Subcutaneous abdominal adipose tissue (tissue), 5 donors: ENCODE results near the gene RHCE.
"Not testable (repeated sequence)": the region's sequence is repeated elsewhere in the genome, so short reads cannot be mapped to it uniquely, and the experiment has no call there.

Experiments used
- H3K27ac ChIP-seq: one replicate; pipeline ENCODE4 v1.7.0; 2013; ENCODE audit warnings: low read depth, mild to moderate bottlenecking, inconsistent platforms, low read length, moderate library complexity
- H3K27me3 ChIP-seq, 5 donors: one replicate each; pipeline ENCODE4 v1.7.0; 2013; ENCODE audit warnings: low read length in 5 of 5, inconsistent platforms in 1 of 5; ENCODE audit not compliant: control insufficient read depth in 5 of 5, insufficient read depth in 4 of 5
- H3K36me3 ChIP-seq, 5 donors: one replicate each; pipeline ENCODE4 v1.7.0; 2013; ENCODE audit warnings: low read length in 5 of 5; ENCODE audit not compliant: control insufficient read depth in 5 of 5, insufficient read depth in 5 of 5
- H3K4me1 ChIP-seq, 5 donors: one replicate each; pipeline ENCODE4 v1.7.0; 2013; ENCODE audit warnings: low read length in 5 of 5, mild to moderate bottlenecking in 3 of 5, moderate library complexity in 1 of 5; ENCODE audit not compliant: control insufficient read depth in 5 of 5, insufficient read depth in 5 of 5
- H3K4me3 ChIP-seq, 5 donors: one replicate each; pipeline ENCODE4 v1.7.0; 2013; ENCODE audit warnings: low read length in 5 of 5, low read depth in 1 of 5
- H3K9ac ChIP-seq, 5 donors: one replicate each; pipeline ENCODE4 v1.7.0; 2013; ENCODE audit warnings: low read length in 5 of 5, mild to moderate bottlenecking in 4 of 5, moderate library complexity in 3 of 5
- H3K9me3 ChIP-seq, 5 donors: one replicate each; pipeline ENCODE4 v1.7.0; 2013; ENCODE audit warnings: low read length in 5 of 5; ENCODE audit not compliant: control insufficient read depth in 5 of 5
- donor health status: healthy.
- donor health status: healthy.
- donor health status: healthy.
- donor health status: healthy.
- donor health status: healthy.

Gene RHCE

DNA sequence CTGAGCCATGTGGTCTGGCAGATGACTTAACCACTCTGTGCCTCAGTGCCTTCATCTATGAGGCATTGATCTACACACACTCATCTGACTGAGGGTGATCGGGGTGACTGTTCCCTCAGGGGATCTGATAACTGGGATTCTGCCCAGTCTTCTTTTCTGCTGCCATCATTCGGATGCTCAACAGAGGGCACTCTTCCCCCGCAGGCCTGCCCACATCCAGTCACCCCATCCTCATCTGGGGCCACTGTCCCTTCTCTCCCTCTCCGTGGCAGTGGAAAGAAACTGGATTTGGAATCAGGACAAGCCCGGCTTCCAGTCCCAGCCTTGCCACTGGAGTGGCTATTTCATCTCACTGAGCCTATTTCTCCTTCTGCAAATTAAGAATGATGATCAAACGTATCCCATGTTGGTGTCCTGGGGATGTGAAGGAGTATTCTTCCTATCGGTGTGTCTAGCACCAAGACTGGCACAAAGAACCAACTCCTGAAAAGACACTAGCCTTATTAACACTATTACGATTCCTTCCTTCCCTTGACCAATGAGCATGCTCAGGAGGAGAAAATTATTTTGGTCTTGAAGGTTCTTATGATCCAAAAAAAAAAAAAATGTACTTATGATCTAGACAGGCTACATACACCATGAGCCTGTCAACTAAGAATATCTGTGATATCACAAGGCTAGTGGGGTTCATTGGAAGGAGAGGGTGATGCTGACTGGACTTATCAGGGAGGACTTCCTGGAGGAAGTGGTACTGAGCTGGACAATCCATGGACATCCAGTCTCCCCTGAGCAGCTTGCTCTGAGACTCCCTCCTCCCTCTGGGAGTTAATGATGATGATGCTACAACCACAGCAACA, 17.4 kb downstream of the RHCE start:
- not testable (repeated sequence) for H3K9me3 ChIP-seq, H3K27ac ChIP-seq, H3K9ac ChIP-seq, H3K4me3 ChIP-seq, H3K4me1 ChIP-seq, H3K27me3 ChIP-seq, H3K36me3 ChIP-seq

DNA sequence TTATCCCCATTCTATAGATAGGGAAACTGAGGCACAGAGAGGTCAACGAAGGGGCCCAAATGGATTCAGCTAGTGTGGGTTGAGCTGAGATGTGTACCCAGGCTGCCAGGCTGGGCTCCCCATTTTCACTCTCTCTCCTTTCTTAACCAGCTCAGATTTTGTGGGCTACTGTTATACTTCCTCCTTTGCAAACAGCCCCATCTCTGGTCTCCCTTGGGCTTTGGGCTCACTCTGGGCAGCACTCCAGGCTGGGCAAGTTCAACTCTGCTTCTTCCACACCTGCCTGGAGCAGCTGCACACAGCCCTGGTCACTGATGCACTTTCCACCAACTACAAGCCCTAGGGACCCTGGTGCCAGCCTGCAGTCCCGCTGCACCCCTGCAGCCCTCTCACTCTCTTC, 22.5 kb downstream of the RHCE start:
- H3K4me1 ChIP-seq, H3K27me3 ChIP-seq: not testable (repeated sequence)

DNA sequence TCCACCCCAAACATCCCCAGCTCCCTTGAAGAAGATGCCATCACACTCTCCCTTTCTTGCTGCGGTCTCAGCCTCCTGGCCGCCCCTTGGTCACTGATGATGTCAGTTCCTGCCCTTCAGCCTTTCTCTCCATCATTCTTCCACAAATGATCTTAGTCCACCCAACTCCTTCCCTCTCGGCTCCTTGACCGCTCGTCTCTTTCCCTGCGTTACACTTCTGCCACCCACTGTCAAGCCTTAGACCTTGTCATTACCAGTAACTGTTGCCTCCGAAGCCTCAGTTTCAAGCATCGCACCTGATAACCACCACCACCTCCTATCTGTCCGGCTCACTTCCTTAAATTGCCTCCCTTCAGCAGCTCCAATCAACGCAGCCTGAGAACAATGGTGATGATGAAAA, 23.1 kb downstream of the RHCE start:
- not testable (repeated sequence) for H3K4me1 ChIP-seq, H3K27ac ChIP-seq, H3K27me3 ChIP-seq

More for the DNA sequence above, 22.5 kb downstream of the RHCE start:
- H3K9me3 ChIP-seq, H3K36me3 ChIP-seq, H3K9ac ChIP-seq, H3K4me3 ChIP-seq, H3K27ac ChIP-seq: not testable (repeated sequence)

DNA sequence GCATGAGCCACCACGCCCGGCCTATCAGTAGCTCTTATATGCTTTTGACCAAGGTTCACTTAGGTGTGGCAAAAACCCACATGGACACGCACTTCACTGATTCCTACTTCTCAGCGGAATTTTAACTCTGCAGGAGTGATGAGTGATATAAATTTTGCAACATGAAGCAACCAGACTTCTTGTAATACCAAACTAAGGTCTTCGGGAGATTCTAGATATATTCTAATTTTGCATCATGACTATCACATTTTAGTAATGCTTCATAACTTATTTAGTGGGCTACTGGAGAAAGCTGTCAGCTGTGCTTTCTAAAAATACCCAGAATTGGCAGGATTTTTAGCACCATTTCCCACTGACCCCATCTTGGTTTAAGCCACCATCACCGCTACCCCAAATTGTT, 27.8 kb downstream of the RHCE start:
- Histone ChIP-seq H3K4me1 (no peaks in the 10 kb centered on the region), H3K9me3 (no peaks in the 10 kb centered on the region), H3K4me3 (no peak overlapping the region), H3K9ac (no peak overlapping the region), H3K27me3 (no peaks in the 10 kb centered on the region), H3K27ac (no peak overlapping the region), H3K36me3 (no peaks in the 10 kb centered on the region)

More for the DNA sequence above, 23.1 kb downstream of the RHCE start:
- H3K4me3 ChIP-seq, H3K9me3 ChIP-seq, H3K36me3 ChIP-seq, H3K9ac ChIP-seq: not testable (repeated sequence)

DNA sequence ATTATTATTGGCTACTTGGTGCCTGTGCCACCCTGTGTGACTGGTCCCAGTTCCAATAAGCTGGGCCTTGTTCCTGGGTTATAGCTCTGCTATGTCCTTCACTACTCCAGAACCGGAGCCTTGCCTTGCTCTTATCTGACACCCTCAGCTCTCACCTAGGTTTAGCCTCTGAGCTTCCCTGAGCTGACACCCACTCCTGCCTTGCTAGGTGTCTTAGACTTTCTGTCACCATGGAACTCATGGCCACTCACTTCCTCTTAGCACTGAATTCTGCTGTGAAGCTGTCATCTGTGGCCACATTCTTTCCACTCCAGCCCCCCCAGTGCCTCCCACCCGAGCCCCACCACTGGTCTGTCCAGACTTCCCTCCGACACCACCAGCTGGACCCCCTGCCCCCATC, 30.9 kb downstream of the RHCE start:
- not testable (repeated sequence) for H3K36me3 ChIP-seq, H3K9me3 ChIP-seq

DNA sequence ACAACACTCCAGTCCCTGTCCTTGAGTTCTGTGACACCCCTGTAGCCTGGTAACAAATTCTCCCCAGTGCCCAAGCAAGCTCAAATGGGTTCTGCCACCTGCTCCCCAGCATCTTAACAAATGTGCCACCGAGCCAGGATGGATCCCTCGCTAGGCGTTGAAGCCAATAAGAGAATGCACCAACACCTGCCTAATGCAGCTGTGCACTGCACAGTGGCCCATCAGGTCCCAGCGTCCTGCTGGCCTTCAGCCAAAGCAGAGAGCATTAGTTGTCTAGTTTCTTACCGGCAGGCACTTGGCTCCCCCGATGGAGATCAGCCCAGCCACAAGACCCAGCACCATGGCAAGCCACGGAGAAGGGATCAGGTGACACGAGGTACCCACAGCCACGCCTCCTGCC, 31.9 kb downstream of the RHCE start:
- not testable (repeated sequence) for H3K27ac ChIP-seq, H3K9me3 ChIP-seq, H3K4me1 ChIP-seq, H3K9ac ChIP-seq, H3K27me3 ChIP-seq, H3K36me3 ChIP-seq, H3K4me3 ChIP-seq

More for the DNA sequence above, 30.9 kb downstream of the RHCE start:
- not testable (repeated sequence) for H3K9ac ChIP-seq, H3K4me1 ChIP-seq, H3K27ac ChIP-seq, H3K4me3 ChIP-seq, H3K27me3 ChIP-seq

DNA sequence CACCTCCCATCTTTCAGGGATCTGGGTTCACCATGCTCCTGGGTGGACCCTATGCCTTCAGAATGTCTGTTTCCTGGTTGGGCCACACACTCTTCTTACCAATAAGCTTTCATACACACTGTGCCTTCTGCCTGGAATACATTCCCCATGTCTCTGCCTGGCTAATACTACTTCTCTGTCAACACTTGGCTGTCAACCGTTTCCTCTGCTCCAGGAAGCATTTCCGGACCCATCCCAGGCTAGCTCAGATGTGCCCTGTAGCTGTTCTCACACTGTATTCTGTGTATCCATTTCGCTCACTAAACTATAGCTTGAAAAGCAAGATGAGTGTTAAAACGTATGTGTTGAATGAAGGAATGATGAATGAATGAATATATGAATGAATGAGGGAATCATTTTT, 33.5 kb downstream of the RHCE start:
- not testable (repeated sequence) for H3K4me3 ChIP-seq, H3K4me1 ChIP-seq, H3K36me3 ChIP-seq, H3K9ac ChIP-seq, H3K27ac ChIP-seq, H3K9me3 ChIP-seq, H3K27me3 ChIP-seq

DNA sequence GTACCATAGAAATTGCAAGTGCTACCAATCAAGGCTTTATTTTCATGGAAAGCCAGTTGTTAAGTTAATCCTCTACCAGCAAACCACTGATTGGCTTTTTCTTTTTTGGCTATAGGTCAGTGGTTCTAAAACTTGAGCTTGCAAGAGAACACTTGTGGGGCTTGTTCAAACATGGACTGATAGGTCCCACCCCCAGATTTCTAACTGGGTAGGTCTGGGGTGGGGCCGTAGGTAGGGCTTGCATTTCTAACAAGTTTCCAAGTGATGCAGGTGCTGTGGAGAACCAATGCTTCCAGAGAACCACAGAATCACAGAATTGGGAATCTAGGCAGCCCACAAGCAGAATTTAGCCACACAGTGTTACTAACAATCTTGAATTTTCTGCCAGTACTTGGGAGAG, 36.8 kb downstream of the RHCE start:
- not testable (repeated sequence) for H3K4me3 ChIP-seq, H3K36me3 ChIP-seq, H3K9me3 ChIP-seq, H3K27ac ChIP-seq, H3K4me1 ChIP-seq, H3K27me3 ChIP-seq, H3K9ac ChIP-seq

DNA sequence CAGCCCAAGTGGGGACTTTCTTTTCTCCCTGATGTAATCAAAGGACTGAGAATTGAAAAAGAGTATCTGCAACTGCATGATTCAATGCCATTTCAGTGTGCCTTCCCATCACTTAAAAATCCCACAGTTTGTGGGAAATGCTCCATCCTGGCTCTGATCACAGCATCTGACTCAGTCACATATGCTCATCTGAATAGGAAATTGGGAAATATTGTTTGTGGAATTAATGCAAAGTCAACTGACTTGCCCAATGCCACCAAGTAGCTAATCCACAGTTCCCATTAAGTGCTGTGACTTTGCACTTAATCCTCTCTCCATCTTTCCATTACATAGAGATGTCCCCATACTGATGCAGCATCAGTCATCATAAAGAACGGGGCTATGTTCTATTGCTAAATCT, 37.5 kb downstream of the RHCE start:
- H3K36me3 ChIP-seq, H3K27me3 ChIP-seq, H3K4me3 ChIP-seq, H3K27ac ChIP-seq, H3K9me3 ChIP-seq, H3K9ac ChIP-seq, H3K4me1 ChIP-seq: not testable (repeated sequence)

DNA sequence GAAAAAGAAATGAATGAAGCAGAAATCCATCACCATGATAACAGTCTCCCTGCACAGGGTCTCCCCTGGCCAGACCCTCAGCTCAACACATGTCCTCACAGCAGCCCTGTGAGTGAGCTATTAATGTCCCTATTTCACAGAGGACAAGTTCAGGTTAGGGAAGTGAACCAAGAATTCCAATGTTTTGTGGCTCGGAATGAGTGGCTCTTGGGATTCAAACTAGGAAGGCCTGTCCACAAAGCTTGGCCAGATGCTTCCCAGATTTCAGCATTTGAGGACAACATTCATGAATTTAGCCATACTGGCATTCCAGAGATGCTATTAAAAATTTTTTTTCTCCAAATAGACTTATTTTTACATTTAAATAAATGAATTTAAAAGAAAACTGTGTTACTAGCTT, 38.1 kb downstream of the RHCE start:
- not testable (repeated sequence) for H3K9me3 ChIP-seq, H3K36me3 ChIP-seq

DNA sequence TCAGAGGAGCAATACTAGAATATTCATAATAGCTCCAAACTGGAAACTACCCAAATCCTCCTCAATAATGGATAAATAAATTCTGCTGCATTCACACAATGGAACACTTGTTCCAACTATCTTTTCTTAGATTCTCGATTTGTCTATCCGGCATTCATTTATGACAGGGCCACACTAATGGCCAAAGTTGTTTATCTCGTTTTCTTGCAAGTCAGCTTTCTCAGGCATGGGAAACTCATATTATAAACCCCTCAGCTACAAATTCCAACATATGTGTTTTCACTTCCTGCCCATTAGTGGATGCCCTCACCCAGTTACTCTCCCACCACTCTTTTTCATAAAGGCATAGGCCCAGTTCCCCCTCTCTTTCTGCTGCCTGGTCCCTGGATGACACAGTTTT, 42.3 kb downstream of the RHCE start:
- not testable (repeated sequence) for H3K27ac ChIP-seq, H3K4me1 ChIP-seq, H3K9ac ChIP-seq, H3K36me3 ChIP-seq, H3K4me3 ChIP-seq, H3K27me3 ChIP-seq, H3K9me3 ChIP-seq

More for the DNA sequence above, 38.1 kb downstream of the RHCE start:
- not testable (repeated sequence) for H3K4me1 ChIP-seq, H3K9ac ChIP-seq, H3K4me3 ChIP-seq, H3K27me3 ChIP-seq, H3K27ac ChIP-seq
